WERI-Rb-1 (cell line): ENCODE measurements around the gene FSTL5.

Source experiments
- DNase-seq: peaks from one replicate; pipeline ENCODE4 v3.0.0-alpha.2; 2020
- H3K27ac ChIP-seq: fragments of 250-450 bp; sonication (Bioruptor Pico); 2 replicates; pipeline ENCODE4 v1.5.1; 2020; ENCODE audit warnings: mild to moderate bottlenecking, moderate library complexity
- H3K27me3 ChIP-seq: fragments of 250-450 bp; sonication (Bioruptor Pico); 2 replicates; pipeline ENCODE4 v1.5.1; 2021; ENCODE audit warnings: mild to moderate bottlenecking, low read depth, moderate library complexity; ENCODE audit not compliant: insufficient read depth, severe bottlenecking
- H3K36me3 ChIP-seq: fragments of 250-450 bp; sonication (Bioruptor Pico); 2 replicates; pipeline ENCODE4 v1.5.1; 2020; ENCODE audit warnings: mild to moderate bottlenecking, moderate library complexity
- H3K4me3 ChIP-seq: 2 replicates; pipeline ENCODE4 v1.5.1; 2011; ENCODE audit warnings: low read depth, mild to moderate bottlenecking, control low read depth, low read length
- H3K9me3 ChIP-seq: fragments of 250-450 bp; sonication (Bioruptor Pico); 2 replicates; pipeline ENCODE4 v1.5.1; 2021; ENCODE audit warnings: mild to moderate bottlenecking, moderate library complexity; ENCODE audit not compliant: severe bottlenecking
- CTCF ChIP-seq: IDR thresholded peaks from 2 replicates; pipeline ENCODE4 v1.5.1; 2011; ENCODE audit warnings: low read depth, mild to moderate bottlenecking, control low read depth, inconsistent platforms, low read length

FSTL5 gene

GRCh38 chr4:161658676-161659075, 505.1 kb downstream of the FSTL5 start:
- Histone ChIP-seq H3K9me3 (no peaks in the 10 kb centered on the region), H3K27ac (no peak overlapping the region), H3K36me3 (no peaks in the 10 kb centered on the region), H3K4me3 (no peak overlapping the region), H3K27me3 (no peaks in the 10 kb centered on the region)
- DNase-seq = no peak
- no peak for TF ChIP-seq CTCF

- Histone ChIP-seq H3K4me3 (no peak overlapping the region), H3K9me3 (no peaks in the 10 kb centered on the region), H3K27me3 (no peaks in the 10 kb centered on the region), H3K36me3 (no peaks in the 10 kb centered on the region), H3K27ac (no peak overlapping the region)
- no peak for TF ChIP-seq CTCF
- DNase-seq = no peak
These were observed 506.2 kb downstream of the FSTL5 start for GRCh38 chr4:161657616-161658015.

- no peak overlapping the region for H3K27ac ChIP-seq
- no peaks in the 10 kb centered on the region for H3K27me3 ChIP-seq
- no peaks in the 10 kb centered on the region for H3K9me3 ChIP-seq
- H3K36me3 ChIP-seq = no peaks in the 10 kb centered on the region
- no peak for TF ChIP-seq CTCF
- no peak for DNase-seq
- H3K4me3 ChIP-seq = no peak overlapping the region
These were observed 507.2 kb downstream of the FSTL5 start for GRCh38 chr4:161656594-161656993.

GRCh38 chr4:161655148-161655547, 508.7 kb downstream of the FSTL5 start:
- Histone ChIP-seq H3K36me3 (no peaks in the 10 kb centered on the region), H3K9me3 (no peaks in the 10 kb centered on the region), H3K4me3 (no peak overlapping the region), H3K27ac (no peak overlapping the region), H3K27me3 (no peaks in the 10 kb centered on the region)
- no peak for DNase-seq
- no peak for TF ChIP-seq CTCF

- no peak overlapping the region for H3K27ac ChIP-seq
- TF ChIP-seq CTCF = no peak
- H3K36me3 ChIP-seq = no peaks in the 10 kb centered on the region
- no peak overlapping the region for H3K4me3 ChIP-seq
- no peaks in the 10 kb centered on the region for H3K9me3 ChIP-seq
- DNase-seq = no peak
- H3K27me3 ChIP-seq = no peaks in the 10 kb centered on the region
These were observed 510.1 kb downstream of the FSTL5 start for GRCh38 chr4:161653697-161654096.

GRCh38 chr4:161651586-161651985, 512.2 kb downstream of the FSTL5 start:
- no peak for DNase-seq
- Histone ChIP-seq H3K9me3 (no peaks in the 10 kb centered on the region), H3K36me3 (no peaks in the 10 kb centered on the region), H3K27ac (no peak overlapping the region), H3K4me3 (no peak overlapping the region), H3K27me3 (no peaks in the 10 kb centered on the region)
- no peak for TF ChIP-seq CTCF
